ENCODE data around the gene GPC5. TPM values are rescaled to one million over a fixed set of nuclear protein-coding genes. Genes with fewer than 3 reads are reported as not detected.
"Not testable (repeated sequence)": the region's sequence is repeated elsewhere in the genome, so short reads cannot be mapped to it uniquely, and the experiment has no call there.

The GPC5 gene
- total RNA-seq: 1 to 10 TPM in 1 of 2 donors, under 1 TPM in 1; 0.55 to 1.0 TPM

DNA sequence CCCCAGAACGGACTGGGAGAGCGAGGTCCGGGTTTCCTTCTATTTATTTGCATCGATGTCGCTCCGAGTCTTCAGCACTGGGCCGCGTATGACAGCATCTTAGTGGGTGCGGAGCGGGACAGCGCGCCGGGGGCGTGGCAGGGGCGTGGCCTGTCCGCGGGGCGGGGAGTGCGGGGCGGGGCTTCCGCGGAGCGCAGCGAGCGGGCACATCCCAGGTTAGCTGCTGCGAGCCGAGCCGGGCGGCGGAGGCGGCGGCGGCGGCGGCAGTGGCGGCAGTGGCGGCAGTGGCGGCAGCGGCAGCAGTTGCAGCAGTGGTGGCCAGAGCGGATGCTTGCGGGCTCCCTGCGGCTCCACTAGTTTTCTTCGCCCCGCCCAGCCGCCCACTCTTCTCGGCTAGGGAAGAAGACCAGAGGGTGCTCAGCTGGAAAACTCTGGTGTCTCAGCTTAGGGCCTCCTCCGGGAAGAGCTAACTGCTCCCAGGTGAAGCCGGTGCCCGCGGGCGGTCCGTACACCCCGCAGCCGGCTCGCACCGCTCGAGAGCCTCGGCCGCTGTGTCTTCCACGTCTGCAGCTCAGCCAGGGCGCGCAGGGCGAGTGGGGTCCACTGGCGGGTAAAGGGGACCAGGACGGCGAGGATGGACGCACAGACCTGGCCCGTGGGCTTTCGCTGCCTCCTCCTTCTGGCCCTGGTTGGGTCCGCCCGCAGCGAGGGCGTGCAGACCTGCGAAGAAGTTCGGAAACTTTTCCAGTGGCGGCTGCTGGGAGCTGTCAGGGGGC is at the start of gene GPC5:
Gene GPC5, plus strand, starts transcription at position 209 of the 776 bp plus-strand sequence.
- H3K36me3 Mint-ChIP-seq: no peaks in the 10 kb centered on the region
- peaks cover 27 to 32% of the 10 kb centered on the region in 2 donors for H3K27me3 Mint-ChIP-seq
- peak within 1 kb of the TSS; percentile 77 for H3K4me3 Mint-ChIP-seq
- H3K9me3 Mint-ChIP-seq: no peaks in the 10 kb centered on the region
- H3K27ac Mint-ChIP-seq: no peak within 1 kb of the TSS
- ATAC-seq: peak; percentile 99 to 100
- peak; percentile 86 for DNase-seq (ENCODE audit: low spot score)
- H3K4me1 Mint-ChIP-seq (ENCODE audit: low read depth in 2 of 2): peaks cover 6 to 10% of the 10 kb centered on the region in 2 donors

DNA sequence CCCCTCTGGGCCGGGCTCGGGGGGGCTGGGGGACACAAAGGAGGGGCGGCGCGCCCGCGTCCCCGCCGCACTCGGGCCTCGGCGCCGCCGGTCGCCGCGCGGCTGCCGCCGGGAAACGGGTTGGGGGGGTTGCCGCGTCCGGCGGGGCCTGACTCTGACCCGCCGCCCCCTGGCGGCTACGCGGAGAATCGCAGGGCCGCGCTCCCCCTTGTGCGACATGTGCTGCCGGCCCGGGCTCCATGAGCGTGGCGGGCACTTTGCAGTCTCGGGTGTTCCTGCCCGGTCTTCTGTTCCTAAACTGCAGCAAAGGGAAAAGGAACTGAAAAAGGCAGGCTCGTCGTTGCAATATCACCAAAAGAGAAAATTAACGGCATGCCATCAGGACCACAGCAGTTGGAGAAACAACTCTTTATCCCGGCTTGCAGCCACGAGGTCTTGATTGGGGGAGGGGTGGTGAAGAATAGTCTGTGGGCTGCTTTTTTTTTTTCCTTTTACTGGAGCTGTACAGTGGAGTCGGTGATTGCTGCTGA is 49.5 kb upstream of the GPC5 start:
- Mint-ChIP-seq H3K36me3 (peaks cover 39% of the 10 kb centered on the region), H3K4me3 (peak overlapping the region; percentile 96), H3K4me1 (ENCODE audit: low read depth in 2 of 2) (peaks cover 21 to 26% of the 10 kb centered on the region in 2 donors), H3K27ac (peak overlapping the region; percentile 83 to 91), H3K27me3 (no peaks in the 10 kb centered on the region), H3K9me3 (no peaks in the 10 kb centered on the region)
- ATAC-seq: peak; percentile 74 to 78
- peak; percentile 94 for DNase-seq (ENCODE audit: low spot score)

DNA sequence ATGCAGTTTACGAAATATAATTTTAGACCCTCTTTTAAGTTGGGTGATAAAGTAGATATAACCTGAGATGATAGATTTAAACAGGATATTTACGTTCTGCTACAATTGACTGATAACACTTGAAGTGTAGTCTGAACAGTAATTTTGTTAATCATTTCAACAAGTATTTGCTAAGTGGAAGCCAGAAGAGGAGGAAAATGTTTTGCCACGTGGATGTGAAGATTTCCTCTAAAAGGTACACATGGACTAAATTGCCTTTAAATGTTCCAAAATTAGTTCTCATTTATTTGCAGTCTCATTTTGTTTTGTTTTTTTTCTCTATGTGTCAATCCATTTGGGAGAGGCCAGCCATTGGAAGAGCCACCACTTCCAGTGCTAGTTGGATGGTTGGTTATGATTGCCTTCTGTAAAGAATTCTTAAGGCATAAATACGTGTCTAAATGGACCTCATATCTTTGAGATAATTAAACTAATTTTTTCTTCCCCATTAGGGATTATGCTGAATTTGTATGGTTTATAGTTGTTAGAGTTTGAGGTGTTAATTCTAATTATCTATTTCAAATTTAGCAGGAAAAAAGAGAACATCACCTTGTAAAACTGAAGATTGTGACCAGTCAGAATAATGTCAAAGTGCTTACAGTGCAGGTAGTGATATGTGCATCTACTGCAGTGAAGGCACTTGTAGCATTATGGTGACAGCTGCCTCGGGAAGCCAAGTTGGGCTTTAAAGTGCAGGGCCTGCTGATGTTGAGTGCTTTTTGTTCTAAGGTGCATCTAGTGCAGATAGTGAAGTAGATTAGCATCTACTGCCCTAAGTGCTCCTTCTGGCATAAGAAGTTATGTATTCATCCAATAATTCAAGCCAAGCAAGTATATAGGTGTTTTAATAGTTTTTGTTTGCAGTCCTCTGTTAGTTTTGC is 48.2 kb upstream of the GPC5 start:
- peak overlapping the region; percentile 83 to 91 for H3K27ac Mint-ChIP-seq
- H3K36me3 Mint-ChIP-seq: peaks cover 50% of the 10 kb centered on the region
- peaks cover 21 to 26% of the 10 kb centered on the region in 2 donors for H3K4me1 Mint-ChIP-seq (ENCODE audit: low read depth in 2 of 2)
- no peaks in the 10 kb centered on the region for H3K27me3 Mint-ChIP-seq
- H3K9me3 Mint-ChIP-seq: no peaks in the 10 kb centered on the region
- H3K4me3 Mint-ChIP-seq: peak overlapping the region; percentile 96
- no peak for DNase-seq (ENCODE audit: low spot score)
- ATAC-seq: no peak

DNA sequence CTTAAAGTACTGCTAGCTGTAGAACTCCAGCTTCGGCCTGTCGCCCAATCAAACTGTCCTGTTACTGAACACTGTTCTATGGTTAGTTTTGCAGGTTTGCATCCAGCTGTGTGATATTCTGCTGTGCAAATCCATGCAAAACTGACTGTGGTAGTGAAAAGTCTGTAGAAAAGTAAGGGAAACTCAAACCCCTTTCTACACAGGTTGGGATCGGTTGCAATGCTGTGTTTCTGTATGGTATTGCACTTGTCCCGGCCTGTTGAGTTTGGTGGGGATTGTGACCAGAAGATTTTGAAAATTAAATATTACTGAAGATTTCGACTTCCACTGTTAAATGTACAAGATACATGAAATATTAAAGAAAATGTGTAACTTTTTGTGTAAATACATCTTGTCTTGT is 47.3 kb upstream of the GPC5 start:
- H3K9me3 Mint-ChIP-seq: no peaks in the 10 kb centered on the region
- peaks cover 23 to 25% of the 10 kb centered on the region in 2 donors for H3K4me1 Mint-ChIP-seq (ENCODE audit: low read depth in 2 of 2)
- no peak for ATAC-seq
- H3K4me3 Mint-ChIP-seq: peak overlapping the region; percentile 96
- H3K36me3 Mint-ChIP-seq: peaks cover 58% of the 10 kb centered on the region
- DNase-seq (ENCODE audit: low spot score): no peak
- peak overlapping the region in 1 of 2 donors; percentile 91 for H3K27ac Mint-ChIP-seq
- no peaks in the 10 kb centered on the region for H3K27me3 Mint-ChIP-seq

DNA sequence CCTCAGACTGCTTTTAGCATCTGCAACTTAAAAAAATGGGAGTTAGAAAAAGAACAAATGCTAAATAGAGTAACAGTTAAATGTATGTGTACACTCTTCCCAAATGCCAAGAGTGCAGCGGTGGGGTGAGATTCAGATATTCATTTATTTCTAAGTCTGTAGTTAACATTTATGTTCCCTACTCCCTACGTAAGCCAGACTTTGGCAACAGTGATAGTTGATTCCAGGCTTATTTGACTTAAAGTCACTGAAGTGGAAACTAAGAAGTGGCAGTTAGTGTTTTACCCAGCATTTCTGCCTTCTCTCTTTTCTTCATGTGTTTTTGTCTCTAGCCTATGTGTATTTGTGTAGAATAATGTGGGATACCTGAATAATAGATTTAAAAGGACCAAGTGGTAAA is 46.4 kb upstream of the GPC5 start:
- Mint-ChIP-seq H3K36me3 (peaks cover 65% of the 10 kb centered on the region), H3K9me3 (no peaks in the 10 kb centered on the region), H3K4me1 (ENCODE audit: low read depth in 2 of 2) (peaks cover 24 to 28% of the 10 kb centered on the region in 2 donors), H3K4me3 (peak overlapping the region; percentile 96), H3K27ac (no peak overlapping the region), H3K27me3 (no peaks in the 10 kb centered on the region)
- ATAC-seq: no peak
- no peak for DNase-seq (ENCODE audit: low spot score)

DNA sequence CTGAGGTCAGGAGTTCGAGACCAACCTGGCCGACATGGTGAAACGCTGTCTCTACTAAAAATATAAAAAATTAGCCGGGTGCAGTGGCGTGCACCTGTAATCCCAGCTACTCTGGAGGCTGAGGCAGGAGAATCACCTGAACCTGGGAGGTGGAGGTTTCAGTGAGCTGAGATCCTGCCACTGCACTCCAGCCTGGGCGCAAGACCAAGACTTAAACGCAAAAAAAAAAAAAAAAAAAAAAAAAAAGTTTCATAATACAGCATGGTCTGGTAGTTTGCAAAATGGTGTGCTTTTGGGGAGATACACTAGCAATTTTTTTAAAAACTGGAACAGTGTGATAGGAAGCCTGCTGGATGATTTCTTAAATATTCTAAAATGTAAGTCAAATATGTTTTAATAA is 45.5 kb upstream of the GPC5 start:
- ATAC-seq; H3K9me3 Mint-ChIP-seq; DNase-seq (ENCODE audit: low spot score); H3K4me3 Mint-ChIP-seq; H3K27me3 Mint-ChIP-seq: not testable (repeated sequence)
- H3K27ac Mint-ChIP-seq: peak overlapping the region in 1 of 2 donors; percentile 21
- peaks cover 73% of the 10 kb centered on the region for H3K36me3 Mint-ChIP-seq
- peaks cover 28 to 32% of the 10 kb centered on the region in 2 donors for H3K4me1 Mint-ChIP-seq (ENCODE audit: low read depth in 2 of 2)

DNA sequence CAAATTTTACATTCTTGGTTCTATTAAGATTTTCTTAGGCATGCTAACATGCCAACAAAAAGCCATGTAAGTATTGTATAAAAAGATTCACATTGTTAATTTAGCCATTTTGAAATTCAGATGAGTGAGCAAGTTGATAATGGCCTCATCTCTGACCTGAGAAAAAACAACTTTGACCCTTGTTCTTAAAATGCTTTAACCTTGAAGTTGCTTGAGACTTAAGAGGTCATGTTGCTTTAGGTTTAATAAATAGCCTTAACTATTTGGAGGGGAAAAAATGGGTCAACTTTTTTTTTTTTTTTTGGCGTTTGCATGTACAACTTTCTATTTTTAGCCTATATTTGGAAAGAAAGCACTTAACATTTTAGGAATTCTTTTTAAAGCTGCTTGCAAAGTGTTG is 44.9 kb upstream of the GPC5 start:
- no peak overlapping the region for H3K4me3 Mint-ChIP-seq
- ATAC-seq (no peak), DNase-seq (ENCODE audit: low spot score) (no peak)
- H3K27ac Mint-ChIP-seq: peak overlapping the region in 1 of 2 donors; percentile 21
- H3K27me3 Mint-ChIP-seq: no peaks in the 10 kb centered on the region
- H3K36me3 Mint-ChIP-seq: peaks cover 73% of the 10 kb centered on the region
- no peaks in the 10 kb centered on the region for H3K9me3 Mint-ChIP-seq
- peaks cover 33 to 34% of the 10 kb centered on the region in 2 donors for H3K4me1 Mint-ChIP-seq (ENCODE audit: low read depth in 2 of 2)

DNA sequence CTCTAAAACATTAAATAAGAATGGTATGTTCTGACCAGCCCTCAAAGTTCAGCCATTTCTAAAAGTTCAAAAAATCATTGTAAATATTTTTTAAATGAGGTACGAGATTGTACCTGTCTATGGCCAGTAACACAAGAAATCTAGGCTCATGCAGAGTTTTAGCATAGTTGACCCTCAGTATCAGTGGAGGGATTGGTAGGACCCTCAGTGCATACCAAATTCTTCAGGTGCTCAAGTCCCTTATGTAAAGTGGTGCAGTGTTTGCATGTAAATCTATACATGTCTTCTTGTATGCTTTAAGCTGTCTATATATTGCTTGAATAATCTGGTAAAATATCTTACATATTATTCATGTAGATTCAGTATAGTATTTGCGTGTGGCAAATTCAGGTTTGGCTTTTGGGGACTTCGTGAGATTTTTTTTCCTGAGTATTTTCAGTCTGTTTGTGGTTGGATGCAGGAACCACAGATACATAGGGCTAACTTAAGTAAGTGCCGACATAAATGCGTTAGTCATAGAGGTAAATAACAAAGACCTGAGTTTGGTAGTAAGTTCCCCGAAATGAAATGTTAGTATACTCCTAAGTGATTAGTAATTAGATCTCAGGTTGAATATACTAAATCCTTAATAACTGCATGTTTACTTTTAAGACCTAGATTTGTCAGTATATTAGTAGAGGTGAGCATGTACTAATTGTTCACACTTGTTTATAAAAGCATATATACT is 43.2 kb upstream of the GPC5 start:
- Mint-ChIP-seq H3K9me3 (no peaks in the 10 kb centered on the region), H3K4me3 (no peak overlapping the region), H3K27me3 (no peaks in the 10 kb centered on the region), H3K4me1 (ENCODE audit: low read depth in 2 of 2) (peaks cover 24% of the 10 kb centered on the region in 2 donors), H3K36me3 (peaks cover 60% of the 10 kb centered on the region), H3K27ac (no peak overlapping the region)
- DNase-seq (ENCODE audit: low spot score): no peak
- no peak for ATAC-seq

DNA sequence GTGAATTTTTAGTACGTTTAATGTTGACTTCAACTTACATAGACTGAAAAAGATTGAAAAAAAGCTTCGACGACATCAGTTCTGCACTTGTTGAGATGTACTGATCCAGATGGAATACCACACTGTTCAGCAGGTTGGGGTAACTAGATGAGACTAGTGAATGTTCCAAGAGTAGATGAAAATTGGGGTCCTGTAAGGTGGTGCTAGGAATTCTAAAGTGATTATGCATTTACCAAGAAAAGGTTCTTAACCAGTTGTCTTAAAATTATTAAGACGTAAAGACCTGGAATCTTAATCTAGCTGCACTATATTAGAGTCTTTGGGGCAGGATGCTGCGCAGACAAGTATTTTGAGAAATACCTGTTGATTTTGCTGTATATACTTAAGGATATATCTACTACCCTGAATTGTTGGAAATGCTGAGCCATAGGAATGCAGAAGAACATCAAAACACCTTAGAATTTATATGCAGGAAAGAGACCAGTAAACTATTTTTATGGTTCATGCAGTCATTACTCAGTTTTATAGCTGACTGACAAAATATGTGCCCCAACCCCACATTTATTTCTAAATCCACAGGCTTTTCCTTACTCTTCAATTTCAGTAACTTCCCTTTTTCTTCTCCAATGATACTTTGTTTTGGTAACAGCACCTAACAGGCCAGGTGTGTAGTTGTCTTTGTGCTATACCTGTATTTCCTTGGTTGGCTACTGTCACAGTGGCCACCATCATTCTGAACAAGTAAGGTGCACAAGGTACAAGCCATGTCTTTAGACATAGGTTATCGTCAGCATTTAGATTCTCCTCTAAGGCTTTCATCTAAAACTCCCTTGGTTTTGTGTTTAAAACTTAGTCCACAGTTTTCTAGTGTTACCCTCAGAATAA is 42.4 kb upstream of the GPC5 start:
- Mint-ChIP-seq H3K27me3 (no peaks in the 10 kb centered on the region), H3K36me3 (peaks cover 53% of the 10 kb centered on the region), H3K27ac (no peak overlapping the region), H3K4me1 (ENCODE audit: low read depth in 2 of 2) (peaks cover 16 to 24% of the 10 kb centered on the region in 2 donors), H3K9me3 (no peaks in the 10 kb centered on the region), H3K4me3 (no peak overlapping the region)
- ATAC-seq (no peak), DNase-seq (ENCODE audit: low spot score) (no peak)

DNA sequence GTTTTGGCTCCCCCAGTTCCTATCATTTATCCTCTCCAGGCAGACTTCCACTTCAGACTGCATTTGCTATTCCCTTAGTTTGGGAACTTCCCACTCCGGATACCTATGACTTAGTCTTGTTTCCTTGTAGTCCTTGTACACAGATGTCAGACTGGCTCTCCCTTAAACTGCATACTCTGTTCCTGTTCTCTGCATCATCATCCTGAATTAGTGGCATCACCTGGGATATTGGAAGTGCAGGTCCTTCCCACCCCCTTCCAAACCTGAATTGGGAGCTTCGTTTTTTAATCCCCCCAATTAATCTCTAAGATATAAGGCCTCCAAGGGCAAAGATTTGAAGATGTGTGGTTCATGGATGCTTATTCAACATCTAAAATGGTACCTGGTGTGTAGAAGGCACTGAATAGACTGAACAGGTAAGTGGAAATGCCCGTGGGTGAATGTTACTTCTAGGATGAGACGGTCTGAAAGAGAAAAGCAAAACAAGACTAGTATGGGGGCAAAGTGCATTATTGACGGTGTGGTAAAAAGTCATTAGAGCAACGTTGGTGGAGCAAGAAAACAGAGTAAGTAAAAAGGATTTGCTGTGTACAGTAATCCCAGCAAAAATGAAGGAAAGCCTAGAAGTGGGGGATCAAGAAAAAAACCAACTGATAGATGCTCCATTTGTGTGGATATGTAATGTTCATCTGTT is 41.4 kb upstream of the GPC5 start:
- no peak for DNase-seq (ENCODE audit: low spot score)
- H3K4me1 Mint-ChIP-seq (ENCODE audit: low read depth in 2 of 2): peaks cover 18 to 24% of the 10 kb centered on the region in 2 donors
- H3K36me3 Mint-ChIP-seq: peaks cover 46% of the 10 kb centered on the region
- H3K9me3 Mint-ChIP-seq: no peaks in the 10 kb centered on the region
- H3K4me3 Mint-ChIP-seq: no peak overlapping the region
- peak overlapping the region in 1 of 2 donors; percentile 7 for H3K27ac Mint-ChIP-seq
- no peak for ATAC-seq
- H3K27me3 Mint-ChIP-seq: no peaks in the 10 kb centered on the region

DNA sequence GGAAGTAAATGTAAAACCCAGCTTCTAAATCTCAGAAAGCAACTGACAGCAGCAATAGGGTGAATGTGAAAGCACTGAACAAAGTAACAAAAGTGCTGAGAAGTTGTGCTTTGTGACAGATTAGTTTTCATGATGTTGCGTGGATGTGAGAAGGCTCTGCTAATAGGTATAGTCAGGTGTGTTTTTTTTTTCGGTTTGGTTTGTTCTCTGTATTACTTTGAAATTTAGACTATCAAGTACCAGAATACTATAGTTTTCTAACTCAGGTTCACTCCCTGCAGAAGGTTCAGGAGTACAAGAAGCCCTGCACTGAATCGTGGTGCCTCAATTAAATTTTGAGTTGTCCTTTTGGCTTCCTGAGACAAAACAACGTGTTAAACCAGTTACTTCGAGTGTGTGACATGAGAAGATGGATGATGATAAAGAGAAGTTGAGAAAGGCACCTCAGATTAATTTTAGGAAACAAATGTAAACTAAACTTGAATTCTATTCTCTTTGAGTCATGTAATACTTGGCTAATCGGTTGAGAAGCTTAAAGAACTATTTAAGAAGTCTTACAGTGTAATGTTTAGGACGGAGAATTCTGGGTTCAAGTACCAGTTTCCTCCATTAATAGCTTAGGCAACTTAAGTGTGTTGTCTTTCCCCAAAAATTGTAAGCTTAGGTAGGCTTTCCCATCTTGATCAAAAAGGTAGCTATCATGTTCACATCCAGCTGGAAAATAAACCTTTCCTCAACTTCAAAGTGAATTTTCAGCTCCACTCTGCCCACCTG is 40.6 kb upstream of the GPC5 start:
- H3K9me3 Mint-ChIP-seq: no peaks in the 10 kb centered on the region
- peaks cover 42% of the 10 kb centered on the region for H3K36me3 Mint-ChIP-seq
- DNase-seq (ENCODE audit: low spot score) (no peak), ATAC-seq (no peak)
- H3K27ac Mint-ChIP-seq: peak overlapping the region in 1 of 2 donors; percentile 7
- peaks cover 18 to 24% of the 10 kb centered on the region in 2 donors for H3K4me1 Mint-ChIP-seq (ENCODE audit: low read depth in 2 of 2)
- no peak overlapping the region for H3K4me3 Mint-ChIP-seq
- no peaks in the 10 kb centered on the region for H3K27me3 Mint-ChIP-seq
